IPS-NIHi11 (cell line): ENCODE results near the gene ADRA2C.
A peak's percentile ranks its signal among the peaks of the same experiment; 100 is the strongest.

Source experiments
- DNase-seq: peaks from one replicate; pipeline ENCODE4 v3.0.0; 2012; ENCODE audit warnings: mixed read lengths, low spot score

The ADRA2C gene

GRCh38 chr4:3797831-3798790, 31.9 kb downstream of the ADRA2C start:
- DNase-seq: no peak

GRCh38 chr4:3799496-3799895, 33.3 kb downstream of the ADRA2C start:
- DNase-seq: no peak

- no peak for DNase-seq
Measured at GRCh38 chr4:3800351-3800750, 34.2 kb downstream of the ADRA2C start.

GRCh38 chr4:3801521-3801920, 35.3 kb downstream of the ADRA2C start:
- DNase-seq: no peak

- no peak for DNase-seq
Measured at GRCh38 chr4:3801931-3802550, 35.9 kb downstream of the ADRA2C start.

- no peak for DNase-seq
Measured at GRCh38 chr4:3802571-3803474, 36.6 kb downstream of the ADRA2C start.

GRCh38 chr4:3803475-3803847, 37.3 kb downstream of the ADRA2C start:
- DNase-seq: no peak

GRCh38 chr4:3803946-3804345, 37.8 kb downstream of the ADRA2C start:
- DNase-seq: no peak

- no peak for DNase-seq
Measured at GRCh38 chr4:3805026-3805425, 38.8 kb downstream of the ADRA2C start.

- DNase-seq: no peak
Measured at GRCh38 chr4:3805731-3806130, 39.5 kb downstream of the ADRA2C start.

GRCh38 chr4:3807311-3807710, 41.1 kb downstream of the ADRA2C start:
- DNase-seq: no peak

- DNase-seq: peak; percentile 71
Measured at GRCh38 chr4:3807822-3808496, 41.8 kb downstream of the ADRA2C start.

- DNase-seq: no peak
Measured at GRCh38 chr4:3808597-3808996, 42.4 kb downstream of the ADRA2C start.

- DNase-seq: no peak
Measured at GRCh38 chr4:3809028-3809427, 42.8 kb downstream of the ADRA2C start.

- no peak for DNase-seq
Measured at GRCh38 chr4:3809451-3810110, 43.4 kb downstream of the ADRA2C start.

- no peak for DNase-seq
Measured at GRCh38 chr4:3810111-3810680, 44.0 kb downstream of the ADRA2C start.

GRCh38 chr4:3810796-3811485, 44.8 kb downstream of the ADRA2C start:
- DNase-seq: no peak

- no peak for DNase-seq
Measured at GRCh38 chr4:3811621-3812020, 45.4 kb downstream of the ADRA2C start.

- no peak for DNase-seq
Measured at GRCh38 chr4:3812211-3812934, 46.2 kb downstream of the ADRA2C start.
